NCI-H1105 treated with DMSO at 0.1 percent for 48 hours (cell line): ENCODE data around the gene CDC42BPA.
"Not testable (repeated sequence)": the region's sequence is repeated elsewhere in the genome, so short reads cannot be mapped to it uniquely, and the experiment has no call there.

Source experiments
- DNase-seq: peaks from one replicate; lab custom pipeline; 2025; lab: John Stamatoyannopoulos, UW

The CDC42BPA gene

GRCh38 chr1:227192163-227192562, 126.1 kb downstream of the CDC42BPA start:
- DNase-seq, result no peak

GRCh38 chr1:227191607-227192006, 126.7 kb downstream of the CDC42BPA start:
- no peak for DNase-seq

GRCh38 chr1:227190321-227190720, 128.0 kb downstream of the CDC42BPA start:
- DNase-seq, result no peak

- no peak for DNase-seq
Measured at GRCh38 chr1:227185291-227185690, 133.0 kb downstream of the CDC42BPA start.

- no peak for DNase-seq
Measured at GRCh38 chr1:227182012-227182411, 136.3 kb downstream of the CDC42BPA start.

- no peak for DNase-seq
Measured at GRCh38 chr1:227175611-227176010, 142.7 kb downstream of the CDC42BPA start.

DNA sequence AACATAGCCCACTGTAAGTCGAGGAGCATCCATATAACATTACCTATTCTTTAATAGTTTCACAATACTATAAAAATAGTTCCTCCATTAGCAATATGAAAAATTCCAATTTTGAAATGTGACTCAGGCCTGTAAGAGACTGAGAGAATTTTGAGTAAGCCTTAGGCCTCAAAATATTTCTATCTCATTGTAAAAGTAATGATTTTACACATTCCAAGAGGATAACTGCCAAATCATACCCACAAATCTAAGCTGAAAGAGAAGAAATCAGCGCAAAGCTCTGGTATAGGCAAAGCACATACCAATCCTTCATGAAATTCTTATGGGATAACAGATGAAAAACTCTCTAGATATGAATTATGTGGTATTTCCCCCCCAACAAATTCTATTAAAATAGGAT, 144.1 kb downstream of the CDC42BPA start:
- DNase-seq, result no peak

- no peak for DNase-seq
Measured at GRCh38 chr1:227170361-227171166, 147.7 kb downstream of the CDC42BPA start.

DNA sequence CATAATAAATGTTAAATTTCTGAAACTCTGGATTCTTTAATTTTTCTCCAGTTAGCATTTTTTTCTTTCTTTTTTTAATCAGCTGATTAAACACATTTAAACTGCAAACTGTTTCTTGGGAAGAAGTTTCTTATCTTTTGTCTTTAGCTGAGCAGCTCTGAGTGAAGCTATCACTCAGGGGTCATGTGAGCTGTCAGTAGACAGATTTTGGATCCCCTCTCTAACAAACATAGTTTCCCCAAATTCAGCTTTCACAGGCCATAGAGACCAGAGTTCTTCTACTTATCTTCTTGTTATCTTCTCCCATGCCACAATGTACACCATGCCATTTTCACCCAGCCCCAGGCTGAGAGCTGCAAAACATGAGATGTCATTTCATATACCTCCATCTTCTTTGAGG, 148.9 kb downstream of the CDC42BPA start:
- no peak for DNase-seq

DNA sequence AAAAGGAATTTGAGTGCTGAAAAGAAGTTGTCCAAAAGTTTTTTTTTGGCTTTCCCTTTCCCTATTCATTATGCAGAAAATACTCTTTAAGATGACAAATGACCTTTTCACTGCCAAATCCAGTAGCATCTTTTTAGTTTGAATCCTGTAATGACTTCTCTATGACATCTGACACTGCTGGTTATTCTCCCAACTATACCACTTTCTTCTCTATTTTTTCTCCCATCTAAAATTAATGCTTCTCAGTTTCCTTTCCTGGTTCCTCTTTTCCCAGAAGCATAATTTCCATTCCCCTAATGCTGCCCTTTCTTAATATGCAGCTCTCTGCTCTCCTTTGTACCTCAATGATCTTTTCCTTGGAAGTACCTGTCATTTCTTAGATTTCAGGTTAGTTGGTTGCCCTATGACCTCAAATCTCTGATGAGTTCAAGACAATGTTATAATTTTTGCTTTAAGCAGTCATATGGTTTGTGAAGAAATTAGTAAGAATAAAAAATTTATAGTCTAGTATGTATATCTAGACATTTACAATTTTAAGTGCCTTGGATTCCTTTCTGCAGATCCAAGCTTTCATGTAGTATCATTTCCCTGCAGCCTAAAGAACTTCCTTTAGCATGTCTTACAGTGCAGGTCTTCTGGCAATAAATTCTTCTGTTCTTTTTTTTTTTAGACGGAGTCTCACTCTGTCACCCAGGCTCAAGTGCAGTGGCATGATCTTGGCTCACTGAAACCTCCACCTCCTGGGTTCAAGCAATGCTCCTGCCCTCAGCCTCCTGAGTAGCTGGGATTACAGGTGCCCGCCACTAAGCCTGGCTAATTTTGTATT, 150.8 kb downstream of the CDC42BPA start:
- no peak for DNase-seq

DNA sequence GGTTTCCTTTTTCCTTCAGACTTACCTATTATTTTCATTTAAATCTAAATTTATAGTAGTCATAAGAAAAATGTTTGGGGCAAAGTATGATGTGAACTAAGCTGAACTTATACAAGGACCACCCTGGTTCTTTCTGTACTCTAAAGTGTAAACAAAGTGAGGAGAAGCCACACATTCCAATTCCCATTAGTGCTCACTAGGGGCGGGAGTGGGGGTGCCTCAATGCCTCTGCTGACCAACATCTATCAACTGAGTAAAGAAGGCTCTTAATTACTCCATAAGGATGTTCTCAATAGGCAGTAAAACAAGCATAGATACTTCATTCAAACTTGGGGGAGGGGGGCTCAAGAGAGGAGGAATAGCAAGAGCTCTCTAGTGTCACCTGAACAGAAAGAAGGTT, 151.7 kb downstream of the CDC42BPA start:
- no peak for DNase-seq

DNA sequence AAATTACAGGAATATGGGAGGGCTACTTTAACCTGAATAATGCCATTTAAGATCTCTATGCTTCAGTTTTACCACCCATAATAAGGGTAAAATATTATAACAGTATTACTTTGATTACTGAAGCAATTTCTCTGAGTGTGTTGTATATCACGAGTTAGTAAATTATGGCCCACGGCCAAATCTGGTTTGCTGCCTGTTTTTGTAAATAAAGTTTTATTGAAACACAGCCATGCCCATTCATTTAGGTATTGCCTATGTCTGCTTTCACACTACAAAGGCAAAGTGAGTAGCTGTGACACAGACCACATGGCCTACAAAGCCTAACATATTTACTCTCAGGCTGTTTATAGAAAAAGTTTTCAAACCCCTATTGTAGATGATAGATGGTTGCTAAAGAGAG, 156.8 kb downstream of the CDC42BPA start:
- no peak for DNase-seq

GRCh38 chr1:227156520-227156919, 161.8 kb downstream of the CDC42BPA start:
- no peak for DNase-seq

DNA sequence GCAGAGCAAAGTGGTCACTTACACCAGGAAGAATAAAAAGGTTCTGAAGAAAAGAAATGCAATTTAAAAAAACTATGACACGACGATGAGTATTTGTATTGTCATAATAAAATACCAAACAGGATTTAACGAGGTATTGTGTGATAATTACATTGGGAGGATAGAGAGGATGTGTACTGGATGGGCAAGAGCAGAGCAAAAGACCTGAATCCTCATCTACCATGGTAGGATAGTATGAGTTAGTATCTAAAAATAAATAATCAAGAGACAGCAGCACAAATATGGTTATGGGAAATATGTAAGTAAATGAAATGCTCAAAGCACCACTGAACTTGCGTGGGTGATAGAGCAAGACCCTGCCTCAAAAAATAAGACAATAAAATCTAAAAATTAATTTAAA, 162.6 kb downstream of the CDC42BPA start:
- DNase-seq, result no peak

- no peak for DNase-seq
Measured at GRCh38 chr1:227155004-227155403, 163.3 kb downstream of the CDC42BPA start.

DNA sequence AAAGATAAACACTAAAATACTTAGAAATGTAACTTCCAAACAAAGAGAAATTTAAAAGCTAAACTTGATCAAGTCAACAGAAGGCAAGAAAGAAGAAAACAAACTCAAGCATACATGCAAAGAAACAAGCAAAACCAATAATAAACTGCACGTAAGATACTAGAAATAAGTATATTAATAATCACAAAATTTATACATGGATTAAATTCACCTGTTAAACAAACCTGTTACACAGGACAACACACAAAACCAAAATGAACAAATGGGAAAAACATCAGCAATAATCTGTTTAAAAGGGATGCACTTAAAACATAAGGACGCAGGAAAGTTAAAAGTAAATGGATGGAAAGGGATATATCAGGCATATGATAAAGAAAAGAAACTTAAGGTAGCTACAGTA, 165.8 kb downstream of the CDC42BPA start:
- DNase-seq, result no peak

GRCh38 chr1:227140376-227140775, 177.9 kb downstream of the CDC42BPA start:
- no peak for DNase-seq

DNA sequence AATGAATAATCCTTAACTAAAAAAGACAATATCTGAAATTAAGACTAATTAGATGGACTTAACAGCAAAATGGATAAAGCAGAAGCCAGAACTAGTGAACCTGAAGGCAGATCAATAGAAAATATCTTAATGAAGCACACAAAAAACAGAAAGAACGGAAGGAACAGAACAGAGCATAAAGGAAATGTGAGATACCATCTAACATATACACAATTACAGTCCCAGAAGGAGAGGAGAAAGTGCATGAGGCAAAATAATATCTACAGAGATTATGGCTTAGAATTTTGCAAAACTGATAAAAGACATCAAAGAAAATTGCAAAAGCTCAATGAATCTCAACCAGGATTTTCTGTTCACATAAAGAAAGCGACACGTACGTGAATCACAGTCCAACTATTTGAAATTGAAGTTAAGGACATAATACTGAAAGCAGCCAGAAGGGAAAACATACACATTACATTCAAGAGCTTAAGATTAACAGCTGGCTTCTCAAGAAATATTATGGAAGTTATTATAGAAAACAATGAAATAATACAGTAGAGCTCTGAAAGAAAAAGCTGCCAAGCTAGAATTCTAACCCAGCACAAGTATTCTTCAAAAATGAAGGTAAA, 182.0 kb downstream of the CDC42BPA start:
- no peak for DNase-seq

DNA sequence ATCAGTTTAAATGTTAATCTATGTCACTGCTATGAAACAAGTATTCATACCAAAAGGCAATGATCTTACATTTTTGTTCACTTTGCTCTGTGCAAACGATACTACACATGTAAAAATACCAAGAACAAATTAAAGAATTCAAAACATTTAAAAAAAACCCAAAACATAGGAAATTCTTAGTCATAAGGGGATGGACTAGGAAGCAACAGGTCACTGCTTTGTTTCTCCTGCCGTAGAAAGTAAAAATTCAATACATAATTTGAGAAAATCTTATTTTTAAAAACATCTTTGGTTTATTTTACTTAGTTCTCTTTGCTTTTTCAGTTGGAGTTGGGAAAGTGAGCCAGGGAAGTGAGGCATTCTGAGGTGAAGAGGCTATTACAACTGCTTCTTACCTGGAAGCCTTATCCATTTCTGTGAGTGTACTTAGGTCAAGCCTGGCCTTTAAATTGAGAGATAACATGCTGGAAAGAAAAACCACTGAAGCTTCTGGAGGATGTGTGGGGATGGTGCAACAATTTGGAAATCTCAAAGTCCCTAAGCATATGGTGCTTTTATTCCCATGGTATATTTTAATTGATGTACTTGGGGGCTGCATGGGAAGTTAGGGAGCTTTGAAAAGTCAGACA, 183.5 kb downstream of the CDC42BPA start:
- no peak for DNase-seq

DNA sequence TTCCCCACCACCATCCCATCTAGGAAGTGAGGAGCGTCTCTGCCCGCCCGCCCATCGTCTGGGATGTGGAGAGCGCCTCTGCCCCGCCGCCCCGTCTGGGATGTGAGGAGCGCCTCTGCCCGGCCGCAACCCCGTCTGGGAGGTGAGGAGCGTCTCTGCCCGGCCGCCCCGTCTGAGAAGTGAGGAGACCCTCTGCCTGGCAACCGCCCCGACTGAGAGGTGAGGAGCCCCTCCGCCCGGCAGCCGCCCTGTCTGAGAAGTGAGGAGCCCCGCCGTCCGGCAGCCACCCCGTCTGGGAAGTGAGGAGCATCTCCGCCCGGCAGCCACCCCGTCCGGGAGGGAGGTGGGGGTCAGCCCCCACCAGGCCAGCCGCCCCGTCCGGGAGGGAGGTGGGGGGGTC, 185.6 kb downstream of the CDC42BPA start:
- not testable (repeated sequence) for DNase-seq

DNA sequence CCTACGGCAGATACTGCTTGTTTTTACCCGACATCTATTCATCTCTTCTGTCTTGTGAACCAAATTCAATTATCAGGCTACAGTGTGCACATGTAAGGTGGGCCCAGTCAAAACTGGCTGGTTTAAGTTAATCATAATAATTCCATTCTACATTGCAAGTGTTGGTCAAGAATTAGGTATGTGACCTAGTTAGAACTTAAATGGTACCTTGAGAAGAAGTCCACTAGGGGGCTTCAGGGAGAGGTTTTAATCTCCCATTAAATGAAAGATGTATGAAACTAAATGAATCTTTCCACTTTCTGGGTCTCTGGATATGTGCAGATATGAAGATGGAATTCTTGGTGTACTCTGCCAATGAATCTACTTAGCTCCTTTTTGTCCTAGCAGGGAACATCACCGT, 187.1 kb downstream of the CDC42BPA start:
- DNase-seq, result no peak

GRCh38 chr1:227127891-227128290, 190.4 kb downstream of the CDC42BPA start:
- DNase-seq, result no peak
